C4-2B (cell line): ENCODE data around the gene CALD1.
A peak's percentile ranks its signal among the peaks of the same experiment; 100 is the strongest.
"Not testable (repeated sequence)": the region's sequence is repeated elsewhere in the genome, so short reads cannot be mapped to it uniquely, and the experiment has no call there.

Source experiments
- H3K27ac ChIP-seq: fragments of 450-650 bp; 2 replicates; pipeline ENCODE4 v1.5.1; 2017
- ZFX ChIP-seq: fragments of 450-650 bp; IDR thresholded peaks from 2 replicates; pipeline ENCODE4 v1.6.1; 2017
- TF ChIP-seq, protein P1 (sequence below): fragments of 450-650 bp; conservative IDR thresholded peaks from 2 replicates; pipeline ENCODE4 v1.5.1; 2017; ENCODE audit warnings: mild to moderate bottlenecking

The CALD1 gene

DNA sequence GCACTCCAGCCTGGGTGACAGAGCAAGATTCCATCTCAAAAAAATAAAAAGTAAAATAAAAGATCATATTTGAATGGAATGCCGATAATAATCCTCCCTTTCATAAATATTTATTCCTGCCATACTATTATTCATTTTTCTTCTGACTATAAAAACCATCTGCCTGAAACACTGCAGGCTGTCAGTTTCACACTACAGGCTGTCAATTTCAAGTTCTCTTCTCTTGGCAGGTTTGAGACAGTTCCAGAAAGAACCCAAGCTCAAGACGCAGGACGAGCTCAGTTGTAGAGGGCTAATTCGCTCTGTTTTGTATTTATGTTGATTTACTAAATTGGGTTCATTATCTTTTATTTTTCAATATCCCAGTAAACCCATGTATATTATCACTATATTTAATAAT is 188.7 kb downstream of the CALD1 start:
- no peak for TF ChIP-seq ZFX
- TF ChIP-seq, protein P1, sequence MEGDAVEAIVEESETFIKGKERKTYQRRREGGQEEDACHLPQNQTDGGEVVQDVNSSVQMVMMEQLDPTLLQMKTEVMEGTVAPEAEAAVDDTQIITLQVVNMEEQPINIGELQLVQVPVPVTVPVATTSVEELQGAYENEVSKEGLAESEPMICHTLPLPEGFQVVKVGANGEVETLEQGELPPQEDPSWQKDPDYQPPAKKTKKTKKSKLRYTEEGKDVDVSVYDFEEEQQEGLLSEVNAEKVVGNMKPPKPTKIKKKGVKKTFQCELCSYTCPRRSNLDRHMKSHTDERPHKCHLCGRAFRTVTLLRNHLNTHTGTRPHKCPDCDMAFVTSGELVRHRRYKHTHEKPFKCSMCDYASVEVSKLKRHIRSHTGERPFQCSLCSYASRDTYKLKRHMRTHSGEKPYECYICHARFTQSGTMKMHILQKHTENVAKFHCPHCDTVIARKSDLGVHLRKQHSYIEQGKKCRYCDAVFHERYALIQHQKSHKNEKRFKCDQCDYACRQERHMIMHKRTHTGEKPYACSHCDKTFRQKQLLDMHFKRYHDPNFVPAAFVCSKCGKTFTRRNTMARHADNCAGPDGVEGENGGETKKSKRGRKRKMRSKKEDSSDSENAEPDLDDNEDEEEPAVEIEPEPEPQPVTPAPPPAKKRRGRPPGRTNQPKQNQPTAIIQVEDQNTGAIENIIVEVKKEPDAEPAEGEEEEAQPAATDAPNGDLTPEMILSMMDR: no peak
- H3K27ac ChIP-seq: peak overlapping the region; percentile 40

DNA sequence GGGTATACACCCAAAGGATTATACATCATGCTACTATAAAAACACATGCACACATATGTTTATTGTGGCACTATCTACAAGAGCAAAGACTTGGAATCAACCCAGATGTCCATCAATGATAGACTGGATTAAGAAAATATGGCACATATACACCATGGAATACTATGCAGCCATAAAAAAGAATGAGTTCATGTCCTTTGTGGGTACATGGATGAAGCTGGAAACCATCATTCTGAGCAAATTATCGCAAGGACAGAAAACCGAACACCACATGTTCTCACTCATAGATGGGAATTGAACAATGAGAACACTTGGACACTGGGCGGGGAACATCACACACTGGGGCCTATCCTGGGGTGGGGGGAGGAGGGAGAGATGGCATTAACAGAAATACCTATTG is 202.2 kb downstream of the CALD1 start:
- H3K27ac ChIP-seq: not testable (repeated sequence)

DNA sequence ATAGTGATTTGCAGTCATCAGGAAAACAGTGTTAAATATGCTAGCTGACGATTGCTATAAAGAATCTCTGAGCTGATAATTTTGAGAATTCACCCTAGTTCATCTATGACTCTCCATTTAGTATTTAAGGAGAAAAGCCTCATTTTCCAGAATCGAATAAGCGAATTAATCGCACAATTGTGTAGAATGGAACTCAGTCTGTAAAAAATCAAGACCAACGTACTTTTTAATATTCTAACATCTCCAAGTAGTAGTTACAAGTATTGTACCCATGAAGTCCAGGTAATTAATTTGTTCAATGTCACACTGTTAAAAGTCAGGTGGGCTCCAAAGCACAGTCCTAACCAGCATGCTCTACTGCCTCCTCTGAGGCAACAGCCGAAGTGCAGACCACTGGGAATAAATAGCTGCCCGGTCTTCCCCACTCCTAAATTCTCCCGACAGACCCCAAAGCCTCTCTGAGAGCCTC is 206.5 kb downstream of the CALD1 start:
- H3K27ac ChIP-seq: peak overlapping the region; percentile 95
- TF ChIP-seq, protein P1: no peak
- no peak for TF ChIP-seq ZFX

DNA sequence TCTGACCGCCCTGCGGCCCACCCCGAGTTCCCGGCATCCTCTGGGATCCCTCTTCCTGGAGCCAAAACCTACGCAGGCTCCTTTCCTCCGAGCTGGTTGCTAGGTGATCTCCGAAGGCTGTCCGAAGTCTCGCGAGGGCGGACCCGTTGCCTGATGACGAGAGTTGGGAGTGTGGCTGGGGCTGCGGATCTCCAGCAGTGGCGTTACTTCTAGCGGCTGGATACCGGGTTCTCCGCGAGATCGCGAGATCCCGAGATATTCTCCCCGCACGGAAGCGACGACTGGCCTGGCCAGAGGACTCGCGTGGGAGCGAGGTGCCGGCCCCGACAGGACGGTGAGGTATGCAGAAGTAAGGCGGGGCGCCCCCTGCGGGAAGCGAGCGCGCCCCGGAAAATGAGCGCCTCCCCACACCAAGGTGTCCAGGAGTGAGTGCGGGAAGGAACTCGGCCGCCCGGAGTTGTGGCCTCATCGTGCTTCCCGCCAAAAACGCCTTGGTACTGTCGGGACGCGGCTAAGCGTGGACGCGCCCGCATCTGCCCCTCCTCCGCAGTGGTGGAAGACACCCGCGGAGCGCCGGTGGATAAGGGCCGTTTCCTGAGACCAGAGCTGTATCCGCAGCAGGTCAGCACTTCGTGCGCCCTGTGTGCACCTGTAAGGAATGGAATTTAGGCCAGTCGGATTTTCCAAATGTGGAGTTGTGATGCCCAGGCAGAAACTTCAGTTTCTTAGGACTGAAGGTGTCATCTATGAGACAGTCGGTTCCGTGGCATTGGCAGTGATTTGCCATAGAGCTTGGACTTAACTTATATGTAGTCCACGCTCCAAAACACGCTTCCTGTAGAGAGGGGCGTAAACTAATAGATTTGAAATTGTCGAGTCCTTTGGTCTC is 207.2 kb downstream of the CALD1 start, which contains the start of gene AGBL3:
Gene AGBL3, plus strand, starts transcription at position 146 of the 889 bp plus-strand sequence. CDS start 1,426 bp downstream, outside the sequence.
- H3K27ac ChIP-seq: peak within 1 kb of the TSS; percentile 95
- TF ChIP-seq ZFX: peak; percentile 69
- TF ChIP-seq, protein P1: peak; percentile 88

DNA sequence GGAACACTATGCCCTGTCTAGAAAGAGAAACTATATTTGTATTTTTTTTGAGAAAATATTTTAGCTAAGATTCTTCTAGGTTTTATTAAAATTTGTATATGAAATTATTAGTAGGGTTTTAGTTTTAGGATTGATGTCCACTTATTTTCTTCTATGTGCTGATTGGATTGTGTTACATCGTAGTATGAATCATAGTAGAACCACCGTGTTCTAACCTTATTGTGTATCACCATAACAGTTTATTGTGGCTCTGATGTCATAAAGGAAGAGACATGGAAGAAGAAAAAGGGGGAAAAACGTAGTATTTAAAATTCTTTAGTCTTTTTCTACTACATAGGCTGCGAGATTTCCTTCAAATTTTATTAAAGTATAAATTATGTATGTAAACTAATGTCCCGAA is 208.7 kb downstream of the CALD1 start:
- no peak for TF ChIP-seq ZFX
- TF ChIP-seq, protein P1: no peak
- no peak overlapping the region for H3K27ac ChIP-seq

DNA sequence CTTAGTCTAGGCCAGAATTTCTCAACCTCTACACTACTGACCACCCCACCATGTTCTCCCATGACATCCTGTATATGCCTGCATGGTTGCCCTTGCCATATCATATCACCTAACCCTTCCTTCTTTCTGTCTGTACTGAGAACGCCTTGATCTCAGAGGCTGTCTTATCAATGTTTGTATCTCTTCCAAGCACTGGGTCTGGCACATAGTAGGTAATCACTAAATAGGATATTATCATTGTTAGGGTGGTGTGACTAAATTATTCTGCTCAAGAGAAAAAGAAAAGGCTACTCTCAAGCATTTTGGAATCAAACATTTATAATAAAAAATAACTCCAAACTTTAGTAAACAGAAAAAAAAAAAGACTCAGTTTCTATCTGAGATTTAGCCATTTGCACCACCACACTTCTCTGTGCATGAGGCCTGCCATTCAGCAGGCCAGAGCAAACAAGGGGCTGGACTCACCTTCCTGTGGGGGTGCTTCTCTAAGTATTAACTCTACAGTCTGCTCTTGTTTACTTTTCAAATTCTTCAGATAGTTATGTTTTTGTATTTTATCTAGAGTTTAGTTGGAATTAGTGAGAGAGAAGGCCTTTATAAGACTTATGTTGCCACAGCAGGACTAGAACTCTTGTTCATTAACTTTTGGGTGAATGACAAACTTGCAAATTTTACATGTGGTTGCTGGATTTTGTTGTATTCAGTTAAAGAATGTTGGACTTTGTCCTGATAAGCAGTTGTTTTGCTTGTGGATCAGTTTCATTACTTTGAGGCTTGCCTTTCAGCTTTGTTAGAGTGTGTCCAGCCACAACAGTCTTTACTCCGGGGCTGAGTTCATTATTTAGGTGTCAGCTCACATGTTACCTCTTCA is 212.3 kb downstream of the CALD1 start:
- no peak overlapping the region for H3K27ac ChIP-seq
- TF ChIP-seq ZFX: no peak
- TF ChIP-seq, protein P1: no peak

DNA sequence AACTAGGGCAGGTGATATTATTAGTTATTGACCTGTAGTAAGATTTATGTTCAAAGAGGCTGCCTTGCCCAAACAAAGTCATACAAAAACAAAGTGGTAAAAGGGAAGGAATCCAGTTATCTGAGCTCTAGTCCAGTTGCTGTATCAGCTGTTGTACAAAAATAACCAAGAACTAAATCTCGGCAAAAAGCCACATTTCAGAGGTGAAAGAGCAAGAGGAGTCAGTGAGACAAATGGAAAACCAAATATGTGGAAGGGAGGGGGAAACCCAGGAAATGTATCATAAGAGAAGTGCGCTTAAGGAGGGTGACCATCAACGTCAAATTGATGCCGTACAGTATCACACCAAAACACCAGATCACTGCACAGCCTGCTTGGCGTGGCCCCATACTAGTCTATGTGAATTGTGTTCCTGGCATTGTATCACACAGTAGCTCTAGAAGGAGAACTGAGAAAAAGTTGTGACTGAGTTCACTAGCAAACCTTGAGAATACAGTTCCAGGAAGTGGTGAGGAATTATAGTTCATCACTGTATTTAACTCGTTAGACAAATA is 213.3 kb downstream of the CALD1 start:
- no peak overlapping the region for H3K27ac ChIP-seq
- no peak for TF ChIP-seq ZFX
- TF ChIP-seq, protein P1: no peak
